ENCODE results near the gene CDH13.

The CDH13 gene

DNA sequence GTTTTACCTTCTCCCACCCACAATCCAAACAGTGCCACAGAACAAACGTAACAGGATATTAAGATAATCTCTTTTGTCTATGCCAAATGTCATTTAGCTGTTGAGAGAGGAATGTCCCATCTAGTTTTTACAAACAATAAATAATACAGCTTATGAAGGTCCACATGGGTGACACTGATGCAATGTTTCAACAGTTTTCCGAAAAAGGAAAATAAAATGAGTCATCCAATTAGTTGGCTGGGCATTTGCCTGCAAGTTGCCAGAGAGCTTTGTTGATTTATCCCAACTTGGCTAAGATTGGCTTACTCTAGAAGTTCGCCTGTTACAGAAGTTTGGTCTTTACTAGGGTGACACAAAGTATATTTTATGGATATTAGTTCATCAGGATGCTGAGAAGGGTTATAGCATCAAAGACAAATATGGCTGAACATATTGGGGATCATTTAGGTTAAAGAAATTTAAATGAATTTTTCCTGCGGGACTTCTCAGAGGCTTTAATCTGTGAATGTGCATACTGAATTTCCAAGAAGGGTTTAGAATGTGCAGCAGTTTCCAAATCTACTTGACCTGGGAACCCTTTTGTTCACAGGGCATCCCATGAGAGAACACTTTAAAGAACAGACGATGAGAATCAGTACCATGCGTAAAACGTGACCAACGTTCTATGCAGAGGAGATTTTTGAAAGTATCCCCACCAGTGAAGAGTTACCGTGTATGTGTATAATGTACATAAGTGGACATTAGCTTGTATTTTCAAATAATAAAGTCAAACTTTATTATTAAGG lies 73.1 kb downstream of the CDH13 start:
- no peak for DNase-seq

DNA sequence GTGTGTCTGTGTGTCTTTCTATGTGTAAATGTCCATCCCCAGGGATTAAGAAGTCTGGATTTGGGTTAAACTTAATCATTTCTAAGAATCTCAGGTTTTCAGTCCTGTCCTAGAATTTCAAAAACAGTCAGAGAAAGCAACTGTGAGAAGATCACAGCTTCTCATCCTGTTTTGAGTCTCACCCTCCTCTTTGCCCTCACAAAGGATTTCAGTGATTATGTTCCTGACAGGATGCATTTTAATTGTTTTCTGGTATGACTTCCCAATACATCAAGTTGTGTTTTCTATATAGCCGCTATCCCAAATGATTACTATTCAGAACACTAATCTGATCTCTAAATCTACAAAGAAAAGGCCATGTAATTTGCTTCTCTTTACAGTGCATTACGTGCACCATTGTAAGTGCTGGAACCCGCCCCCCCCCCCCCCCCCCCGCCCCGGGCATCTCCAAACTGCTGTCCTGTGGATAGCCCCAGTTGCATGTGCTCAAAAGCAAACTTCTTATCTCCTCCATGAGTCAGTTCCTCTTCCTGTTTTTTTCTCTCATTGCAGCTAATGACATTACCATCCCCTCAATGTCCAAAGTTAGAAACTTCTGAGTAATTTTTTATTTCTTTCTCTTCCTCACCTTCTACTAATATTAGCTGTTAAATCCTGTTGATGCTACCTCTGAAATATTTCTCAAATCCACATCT lies 73.9 kb downstream of the CDH13 start:
- no peak for DNase-seq

GRCh38 chr16:82701442-82701955 lies 74.7 kb downstream of the CDH13 start:
- DNase-seq = no peak

DNA sequence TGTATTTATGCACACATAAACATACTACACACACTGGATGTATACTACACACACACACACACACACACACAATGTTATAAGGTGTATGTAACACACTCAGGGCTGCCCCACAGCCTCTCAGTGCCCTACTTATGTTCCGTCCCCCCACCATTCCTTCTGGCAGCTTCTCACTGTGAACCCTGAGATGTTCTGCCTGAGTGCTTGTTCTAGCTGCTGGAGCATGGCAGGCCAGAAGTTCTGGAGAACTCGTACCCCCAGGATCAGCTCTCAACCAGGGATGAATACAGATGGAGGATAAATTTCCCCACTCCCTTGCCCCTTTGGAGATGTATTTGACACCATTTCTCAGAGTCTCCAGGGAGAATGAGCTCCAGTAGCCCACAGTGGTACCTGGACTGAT lies 76.4 kb downstream of the CDH13 start:
- DNase-seq = no peak

GRCh38 chr16:82703871-82704768 lies 77.4 kb downstream of the CDH13 start:
- no peak for DNase-seq

DNA sequence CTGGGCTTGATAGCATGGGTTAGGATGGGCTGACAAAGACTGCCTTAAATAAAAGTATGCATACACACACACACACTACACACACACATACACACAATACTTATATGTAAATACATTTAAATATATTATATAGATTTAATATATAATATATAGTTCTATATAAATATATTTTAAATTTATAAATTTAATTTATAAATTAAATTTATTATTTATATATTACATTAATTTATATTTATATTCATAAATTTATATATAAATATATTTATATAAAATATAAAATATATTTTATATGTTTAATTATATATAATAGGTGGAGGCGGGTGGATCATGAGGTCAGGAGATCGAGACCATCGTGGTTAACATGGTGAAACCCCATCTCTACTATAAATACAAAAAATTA lies 83.2 kb downstream of the CDH13 start:
- DNase-seq = no peak

- no peak for DNase-seq
Observed at GRCh38 chr16:82713778-82714177, 87.0 kb downstream of the CDH13 start.

DNA sequence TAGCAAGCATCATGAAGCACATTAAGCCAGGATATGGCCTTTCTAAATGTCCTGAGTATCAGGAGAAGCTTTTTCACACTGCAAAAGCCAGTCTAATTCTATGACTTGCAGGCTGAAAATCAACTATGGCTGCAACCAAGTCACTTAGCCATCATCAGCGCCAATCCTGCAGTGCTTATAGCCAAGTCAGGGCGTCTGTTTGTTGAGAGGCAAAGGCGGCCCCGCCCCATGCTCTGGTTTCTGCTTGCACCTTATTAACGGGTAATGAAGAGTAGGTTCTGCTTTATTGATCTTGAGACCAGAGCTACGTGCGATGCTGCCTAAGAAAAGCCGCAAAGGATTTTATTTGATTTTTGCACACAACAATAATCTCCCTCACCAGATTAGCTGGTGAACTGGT lies 88.4 kb downstream of the CDH13 start:
- DNase-seq = no peak

DNA sequence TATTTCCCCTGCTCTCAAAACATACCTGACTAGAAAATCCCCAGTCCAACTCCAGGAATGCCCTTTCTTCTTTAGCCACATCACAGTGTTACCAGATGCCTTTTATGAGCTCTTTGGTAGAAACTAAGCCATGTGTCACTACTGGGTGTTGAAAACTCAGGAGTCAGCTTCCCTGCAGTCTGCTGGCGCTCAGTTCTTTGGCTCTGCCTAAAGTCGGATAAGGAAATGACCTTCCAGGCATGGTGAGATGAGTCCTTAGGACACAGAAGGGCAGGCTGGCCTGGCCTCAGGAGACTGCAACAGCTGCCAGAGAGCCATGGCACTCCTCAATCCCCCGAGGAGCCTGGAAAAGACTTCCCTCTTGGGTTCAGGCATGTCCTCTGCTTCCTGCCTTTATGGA lies 89.1 kb downstream of the CDH13 start:
- DNase-seq = no peak

GRCh38 chr16:82716361-82716855 lies 89.6 kb downstream of the CDH13 start:
- no peak for DNase-seq

DNA sequence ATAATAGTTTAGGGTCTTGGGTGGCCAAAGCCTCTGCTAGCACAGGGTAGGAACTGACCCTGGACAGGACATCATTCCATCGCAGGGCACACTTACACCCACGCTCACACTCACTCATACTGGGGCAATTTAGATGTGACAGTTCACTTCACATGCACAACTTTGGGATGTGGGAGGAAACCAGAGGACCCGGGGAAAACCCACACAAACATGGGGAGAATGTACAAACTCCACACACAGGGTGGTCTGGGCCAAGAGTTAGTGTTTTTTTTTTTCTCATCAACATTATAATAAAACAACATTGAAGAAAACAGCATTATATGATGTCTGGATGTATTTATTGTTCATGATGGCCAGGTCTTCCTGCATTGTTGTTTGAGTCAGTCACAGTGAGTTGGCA lies 93.6 kb downstream of the CDH13 start:
- DNase-seq = no peak

DNA sequence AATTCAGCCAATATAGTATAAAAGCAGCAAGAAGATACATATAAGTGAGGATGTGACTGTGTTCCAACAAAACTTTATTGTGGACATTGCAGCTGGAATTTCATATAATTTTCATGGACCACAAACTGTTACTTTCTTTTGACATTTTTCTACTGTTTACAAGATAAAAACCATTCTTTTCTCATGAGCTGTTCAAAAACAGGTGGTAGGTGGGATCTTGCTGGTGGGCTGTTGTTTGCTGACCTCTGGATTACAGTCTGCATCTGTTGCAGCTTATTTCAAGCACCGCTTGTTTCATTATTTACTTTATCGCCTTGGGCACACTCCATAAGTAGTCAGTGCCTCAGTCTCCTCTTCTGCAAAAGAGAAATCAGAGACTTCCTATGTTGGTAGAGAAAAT lies 99.5 kb downstream of the CDH13 start:
- no peak for DNase-seq

DNA sequence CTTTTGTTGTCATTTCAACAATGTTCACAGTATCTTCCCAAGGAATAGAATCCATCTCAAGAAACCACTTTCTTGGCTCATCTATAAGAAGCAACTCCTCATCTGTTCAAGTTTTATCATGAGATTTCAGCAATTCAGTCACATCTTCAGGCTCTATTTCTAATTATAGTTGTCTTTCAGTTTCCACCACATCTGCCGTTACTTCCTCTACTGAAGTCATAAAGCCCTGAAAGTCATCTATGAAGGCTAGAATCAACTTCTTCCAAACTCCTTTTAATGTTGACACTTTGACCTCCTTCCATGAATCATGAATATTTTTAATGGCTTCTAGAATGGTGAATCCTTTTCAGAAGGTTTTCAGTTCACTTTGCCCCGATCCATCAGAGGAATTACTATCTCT lies 102.1 kb downstream of the CDH13 start:
- DNase-seq = no peak

DNA sequence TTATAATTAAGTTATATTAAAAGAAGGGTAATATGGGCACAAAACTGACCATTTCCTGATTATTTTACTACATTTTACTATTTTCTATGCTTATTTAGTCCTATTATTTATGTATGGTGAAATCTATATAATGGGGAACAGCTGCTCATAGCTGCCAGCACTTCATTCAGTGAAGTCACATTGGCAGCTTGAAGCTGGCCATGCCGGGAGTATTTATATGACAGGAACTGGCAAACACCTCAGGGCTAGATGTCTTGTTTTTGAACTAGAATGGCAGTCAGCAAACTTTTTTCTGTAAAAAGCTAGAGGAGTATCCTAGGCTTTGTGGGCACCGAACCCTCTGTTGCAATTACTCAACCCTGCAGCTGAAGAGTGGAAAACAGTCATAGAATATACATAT lies 104.1 kb downstream of the CDH13 start:
- DNase-seq = no peak

DNA sequence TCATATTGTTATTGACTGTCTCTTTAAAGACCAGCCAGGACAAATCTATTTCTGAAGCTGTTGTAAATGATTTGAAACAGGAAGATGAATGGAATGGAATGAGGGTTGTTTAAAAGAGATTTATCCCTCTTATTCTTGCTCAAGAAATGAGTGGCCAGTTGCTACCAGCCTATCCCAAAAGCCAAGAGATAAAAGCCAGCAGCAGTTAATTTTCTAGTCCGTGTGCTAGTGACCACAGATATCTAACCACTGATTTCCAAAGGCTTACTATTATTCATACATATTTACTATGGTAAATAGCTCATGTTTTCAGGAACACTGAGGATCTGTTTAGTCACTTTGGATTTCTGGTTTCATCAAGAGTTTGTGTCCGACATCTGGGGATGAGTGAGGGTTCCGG lies 105.7 kb downstream of the CDH13 start:
- DNase-seq = no peak

DNA sequence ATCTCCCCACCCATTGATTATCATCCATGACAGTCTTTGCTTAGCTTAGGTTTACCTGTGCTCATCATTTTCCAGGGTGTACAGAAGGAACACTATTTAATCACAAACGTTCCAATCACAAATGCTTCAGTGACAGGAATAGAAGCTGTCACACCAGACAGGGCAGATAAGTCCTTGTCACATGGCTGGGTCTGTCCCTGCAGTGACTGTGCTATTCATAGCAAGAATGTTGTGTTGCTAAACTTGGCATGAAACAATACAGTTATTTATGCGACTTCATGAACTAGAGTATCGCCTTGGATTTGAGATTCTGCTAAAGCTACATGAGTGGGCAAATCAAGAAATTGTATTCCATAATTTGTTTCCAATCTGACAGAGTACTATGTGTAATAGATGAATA lies 108.4 kb downstream of the CDH13 start:
- DNase-seq = no peak

GRCh38 chr16:82735673-82736091 lies 108.9 kb downstream of the CDH13 start:
- no peak for DNase-seq

- DNase-seq = no peak
Observed at GRCh38 chr16:82736224-82736623, 109.5 kb downstream of the CDH13 start.

DNA sequence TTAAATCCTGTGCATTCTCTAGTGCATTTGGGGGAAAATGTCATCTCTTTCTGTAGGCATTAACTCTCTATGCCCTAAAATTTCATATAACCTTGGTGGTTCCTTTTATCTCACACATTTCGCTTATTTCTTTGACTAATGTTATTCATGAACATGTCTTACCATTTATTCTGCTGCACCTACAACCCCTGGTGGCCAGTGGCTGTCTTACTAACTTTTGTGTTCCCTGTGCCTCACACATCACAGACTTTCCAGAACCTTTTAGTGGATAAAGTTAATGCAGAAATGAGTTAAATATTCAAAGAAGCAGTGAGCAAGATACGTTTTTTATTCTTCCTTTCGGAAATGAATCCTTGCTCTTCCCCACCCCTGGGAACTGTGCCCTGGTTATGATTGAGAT lies 111.9 kb downstream of the CDH13 start:
- no peak for DNase-seq

DNA sequence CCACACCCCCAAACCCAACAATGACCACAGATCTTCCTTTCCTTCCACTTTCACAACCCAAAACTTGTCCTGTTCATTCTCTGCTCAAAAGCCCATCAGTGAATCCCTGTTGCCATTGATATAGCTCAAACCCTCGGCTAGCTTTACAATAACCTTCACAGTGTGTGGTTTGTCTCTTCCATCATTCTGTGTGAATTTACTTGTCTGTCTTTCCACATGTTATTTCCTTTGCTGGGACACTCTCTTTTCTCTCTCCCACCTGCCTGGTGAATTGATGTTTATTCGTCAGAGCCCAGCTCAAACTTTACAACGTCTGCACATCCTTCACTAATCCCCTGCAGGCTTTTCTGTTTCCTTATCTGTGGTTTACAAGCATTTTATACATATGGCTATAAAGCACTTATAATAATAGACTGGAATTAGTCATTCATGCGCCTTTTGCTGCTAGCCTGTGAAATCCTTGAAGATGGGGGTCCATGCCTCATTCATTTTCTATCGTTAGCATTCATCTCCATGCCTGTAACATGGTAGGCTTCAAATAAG lies 114.4 kb downstream of the CDH13 start:
- DNase-seq = no peak

DNA sequence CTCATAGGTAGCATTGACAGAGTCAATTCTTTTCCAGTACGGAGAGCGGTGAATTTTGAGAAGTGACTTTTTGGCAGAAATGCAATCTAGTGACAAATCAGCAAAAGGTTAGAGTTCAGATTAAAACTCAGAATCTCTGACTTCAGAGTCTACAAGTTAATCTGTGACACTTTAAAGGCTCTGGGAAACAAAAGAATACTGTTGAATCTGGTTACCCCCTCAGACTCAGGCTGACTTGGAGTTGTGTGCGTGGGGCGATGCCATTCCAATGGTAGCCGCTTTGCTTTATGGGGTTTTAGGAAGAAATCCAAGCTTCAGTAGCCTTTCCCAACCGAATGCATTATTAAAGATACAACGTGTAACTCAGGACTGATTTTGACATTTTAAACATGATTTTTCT lies 118.2 kb downstream of the CDH13 start:
- DNase-seq = no peak

GRCh38 chr16:82748026-82748425 lies 121.3 kb downstream of the CDH13 start:
- DNase-seq = no peak

GRCh38 chr16:82750068-82750467 lies 123.3 kb downstream of the CDH13 start:
- no peak for DNase-seq
